Astrocyte of the spinal cord (primary cell): ENCODE data around the gene SEC14L1.
"Not testable (repeated sequence)": the region's sequence is repeated elsewhere in the genome, so short reads cannot be mapped to it uniquely, and the experiment has no call there.

Experiments
- DNase-seq: peaks from one replicate; pipeline ENCODE4 v3.0.0; 2011; ENCODE audit warnings: low read depth, low spot score
- H3K4me3 ChIP-seq: 2 replicates; pipeline ENCODE4 v1.5.1; 2011; ENCODE audit warnings: low read depth, mild to moderate bottlenecking, low read length, moderate library complexity
- in situ Hi-C: cut with HindIII; loops from 2 replicates; pipeline ENCODE4 v1.10.0; 2017; ENCODE audit warnings: low sequenced_read_pairs
- TF ChIP-seq, protein P1 (sequence below): IDR thresholded peaks from 2 replicates; pipeline ENCODE4 v1.5.1; 2012; ENCODE audit warnings: low read depth, mild to moderate bottlenecking, low read length, inconsistent platforms

The SEC14L1 gene

DNA sequence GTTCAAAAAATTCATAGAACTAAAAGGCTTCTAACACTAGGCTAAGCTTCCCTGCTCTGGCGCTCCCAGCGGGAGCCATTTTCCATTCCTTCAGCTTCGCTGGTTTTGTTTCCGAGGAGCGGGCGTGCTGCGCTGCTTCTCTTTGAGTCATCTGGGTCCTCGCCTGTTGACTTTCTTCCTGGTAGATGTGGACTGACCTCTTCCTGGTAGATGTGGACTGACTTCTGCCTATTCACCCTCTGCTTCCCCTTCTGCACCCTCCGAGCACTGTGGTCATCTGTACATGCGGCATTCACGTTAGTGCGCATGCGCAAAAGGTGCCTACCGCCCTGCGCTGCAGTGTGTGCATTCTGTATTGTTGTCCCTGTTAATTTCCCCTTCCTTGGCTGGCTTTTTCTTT, 40.8 kb upstream of the SEC14L1 start:
- in situ Hi-C loops, result no loop called here
- no peak for DNase-seq
- H3K4me3 ChIP-seq, result no peak overlapping the region
- TF ChIP-seq, protein P1, sequence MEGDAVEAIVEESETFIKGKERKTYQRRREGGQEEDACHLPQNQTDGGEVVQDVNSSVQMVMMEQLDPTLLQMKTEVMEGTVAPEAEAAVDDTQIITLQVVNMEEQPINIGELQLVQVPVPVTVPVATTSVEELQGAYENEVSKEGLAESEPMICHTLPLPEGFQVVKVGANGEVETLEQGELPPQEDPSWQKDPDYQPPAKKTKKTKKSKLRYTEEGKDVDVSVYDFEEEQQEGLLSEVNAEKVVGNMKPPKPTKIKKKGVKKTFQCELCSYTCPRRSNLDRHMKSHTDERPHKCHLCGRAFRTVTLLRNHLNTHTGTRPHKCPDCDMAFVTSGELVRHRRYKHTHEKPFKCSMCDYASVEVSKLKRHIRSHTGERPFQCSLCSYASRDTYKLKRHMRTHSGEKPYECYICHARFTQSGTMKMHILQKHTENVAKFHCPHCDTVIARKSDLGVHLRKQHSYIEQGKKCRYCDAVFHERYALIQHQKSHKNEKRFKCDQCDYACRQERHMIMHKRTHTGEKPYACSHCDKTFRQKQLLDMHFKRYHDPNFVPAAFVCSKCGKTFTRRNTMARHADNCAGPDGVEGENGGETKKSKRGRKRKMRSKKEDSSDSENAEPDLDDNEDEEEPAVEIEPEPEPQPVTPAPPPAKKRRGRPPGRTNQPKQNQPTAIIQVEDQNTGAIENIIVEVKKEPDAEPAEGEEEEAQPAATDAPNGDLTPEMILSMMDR, result no peak

DNA sequence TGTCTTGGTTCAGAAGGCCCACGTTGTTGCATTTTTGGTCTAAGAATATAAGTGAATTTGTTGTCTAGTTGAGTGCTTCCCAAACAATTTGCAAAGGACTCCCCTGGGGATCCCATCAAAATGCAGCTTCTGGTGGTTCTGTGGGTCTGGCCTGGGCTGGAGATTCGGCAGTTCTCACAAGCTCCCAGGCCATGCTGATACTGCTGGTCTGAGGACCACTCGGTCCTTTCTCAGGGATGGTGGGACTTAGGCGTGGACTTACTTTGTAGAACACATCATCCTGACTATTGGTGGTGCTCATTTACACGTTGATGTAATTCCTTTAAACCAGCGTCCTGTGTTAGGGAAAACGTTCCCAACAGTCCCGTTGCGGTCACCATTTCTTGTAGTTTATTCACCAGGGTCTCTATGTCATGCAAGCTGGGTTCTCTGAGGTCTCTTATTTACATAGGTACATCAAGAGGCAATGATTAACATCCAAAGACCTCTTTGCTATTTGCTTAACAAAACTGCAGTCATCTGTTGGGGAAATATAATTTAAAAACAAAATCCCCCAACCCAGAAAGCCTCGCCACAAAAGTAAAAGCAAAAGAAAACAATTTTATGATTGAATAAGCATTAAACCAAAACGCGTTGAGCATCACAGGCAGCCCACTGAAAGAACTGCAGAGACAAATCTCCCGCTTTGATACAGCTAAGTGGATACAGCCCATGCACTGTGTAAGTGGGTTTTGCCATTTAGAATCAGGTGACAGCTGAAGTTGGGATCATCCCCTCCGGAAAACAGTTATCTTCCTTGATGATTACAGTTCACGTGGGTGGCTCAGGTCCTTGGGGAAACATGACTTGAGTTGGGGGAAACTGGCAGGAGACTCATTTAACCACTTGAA, 39.0 kb upstream of the SEC14L1 start:
- TF ChIP-seq, protein P1, result no peak
- DNase-seq, result no peak
- in situ Hi-C loops, result no loop called here
- H3K4me3 ChIP-seq, result no peak overlapping the region

DNA sequence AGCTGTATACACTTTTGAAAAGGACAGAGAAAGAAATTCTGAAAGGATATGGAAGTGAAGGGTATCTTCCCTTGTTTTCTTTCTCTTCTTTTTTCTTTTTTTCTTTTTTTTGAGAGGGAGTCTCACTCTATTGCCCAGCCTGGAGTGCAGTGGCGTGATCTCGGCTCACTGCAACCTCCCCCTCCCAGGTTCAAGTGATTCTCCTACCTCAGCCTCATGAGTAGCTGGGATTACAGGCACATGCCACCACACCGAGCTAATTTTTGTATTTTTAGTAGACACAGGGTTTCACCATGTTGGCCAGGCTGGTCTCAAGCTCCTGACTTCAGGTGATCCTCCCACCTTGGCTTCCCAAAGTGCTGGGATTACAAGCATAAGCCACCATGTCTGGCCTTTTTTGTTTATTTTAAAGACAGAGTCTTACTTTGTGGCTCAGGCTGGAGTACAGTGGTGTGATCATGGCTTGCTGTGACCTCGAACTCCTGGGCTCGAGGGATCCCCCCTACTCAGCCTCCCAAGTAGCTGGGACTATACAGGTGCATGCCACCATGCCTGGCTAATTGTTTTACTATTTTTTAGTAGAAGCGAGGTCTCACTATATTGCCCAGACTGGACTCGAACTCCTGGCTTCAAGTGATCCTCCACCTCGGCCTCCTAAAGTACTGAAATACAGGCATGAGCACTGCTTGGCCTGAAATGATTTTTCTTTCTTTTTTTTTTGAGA, 38.2 kb upstream of the SEC14L1 start:
- H3K4me3 ChIP-seq, in situ Hi-C loops, DNase-seq: not testable (repeated sequence)

DNA sequence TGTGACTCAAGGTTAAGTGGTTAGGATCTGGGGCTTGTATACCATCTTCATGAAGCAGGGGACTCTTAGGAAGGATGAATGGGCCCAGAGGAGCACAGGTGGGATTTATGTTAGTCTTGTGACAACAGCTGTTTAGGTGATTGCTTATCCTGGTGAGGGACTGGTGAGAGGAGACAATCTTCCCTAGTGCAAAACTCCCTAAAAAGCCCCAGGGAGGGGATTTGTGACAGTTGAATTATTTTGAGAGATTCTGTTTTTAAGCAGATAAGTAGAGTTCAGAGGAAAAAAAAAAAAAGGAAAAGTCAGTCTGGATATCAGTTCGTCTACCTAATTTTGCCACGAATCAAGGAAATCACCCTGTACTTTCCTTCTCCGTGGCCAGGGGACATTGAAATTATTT, 35.1 kb upstream of the SEC14L1 start:
- H3K4me3 ChIP-seq, result no peak overlapping the region
- DNase-seq, result no peak
- TF ChIP-seq, protein P1, result no peak
- in situ Hi-C loops, result no loop called here

DNA sequence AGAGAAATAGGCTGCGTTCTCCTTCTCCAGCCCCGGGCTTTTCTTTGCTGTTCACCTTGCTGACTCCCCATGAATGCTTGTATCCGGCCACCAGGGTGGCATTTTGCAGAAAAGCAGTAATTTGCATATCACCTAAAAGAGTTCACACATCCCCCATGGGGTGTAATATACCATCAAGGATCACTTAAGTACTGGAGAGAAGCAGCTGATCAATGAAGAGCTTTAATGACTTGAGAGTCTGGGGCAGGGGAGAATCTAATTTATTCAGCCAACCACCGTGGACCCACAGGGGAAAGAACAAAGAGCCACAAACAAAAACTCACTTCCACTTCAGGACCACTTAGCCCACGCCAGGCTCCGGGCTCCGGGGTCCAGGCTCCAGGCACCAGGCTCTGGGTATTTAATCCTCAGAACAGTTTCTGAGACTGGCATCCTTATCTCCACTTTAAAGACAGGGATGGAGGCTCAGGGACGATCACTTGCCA, 33.9 kb upstream of the SEC14L1 start:
- TF ChIP-seq, protein P1, result no peak
- no peak for DNase-seq
- H3K4me3 ChIP-seq, result no peak overlapping the region
- in situ Hi-C loops, result no loop called here

DNA sequence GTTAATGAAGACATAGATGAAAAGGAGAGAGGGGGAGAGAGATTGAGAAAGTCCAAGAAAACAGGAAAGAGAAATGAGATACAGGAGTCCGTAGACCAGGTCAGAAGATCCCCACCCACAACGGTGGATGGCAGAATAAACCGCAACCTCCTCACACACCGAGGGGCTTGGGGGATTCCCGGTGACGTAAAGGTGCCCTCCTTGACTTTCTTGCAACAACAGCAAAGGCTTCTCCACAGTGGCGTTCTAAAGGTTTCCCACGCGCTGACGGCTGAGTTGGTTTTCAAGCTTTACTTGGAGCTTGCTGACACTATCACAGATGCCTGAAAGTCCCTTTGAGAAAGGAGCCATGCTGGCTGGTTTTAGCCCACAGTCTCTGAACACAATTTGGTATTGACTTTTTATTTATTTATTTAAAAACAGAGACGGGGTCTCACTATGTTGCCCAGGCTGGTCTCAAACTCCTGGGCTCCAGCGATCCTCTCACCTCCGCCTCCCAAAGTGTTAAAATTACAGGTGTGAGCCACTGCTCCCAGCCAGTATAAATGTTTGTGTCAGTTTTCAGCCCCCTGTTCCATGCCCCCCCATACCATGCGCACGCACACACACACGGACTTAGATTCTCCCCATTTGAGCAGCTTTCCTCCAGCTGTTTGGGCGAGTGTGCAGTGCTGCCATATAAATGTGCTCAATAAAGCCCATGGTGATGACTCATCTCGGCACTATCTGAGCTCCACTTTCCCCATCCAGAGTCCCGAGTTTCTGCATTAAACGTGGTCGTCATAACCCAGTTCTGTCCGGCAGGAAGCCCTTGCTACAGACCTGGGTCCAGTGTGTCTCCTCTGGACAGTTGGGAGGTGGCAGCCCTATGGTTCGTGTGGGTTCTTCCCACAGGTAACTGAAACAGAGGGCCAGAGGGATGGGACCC, 33.0 kb upstream of the SEC14L1 start:
- TF ChIP-seq, protein P1, result no peak
- no peak overlapping the region for H3K4me3 ChIP-seq
- DNase-seq, result no peak
- in situ Hi-C loops, result no loop called here
